Endothelial cell of umbilical vein (primary cell): ENCODE measurements around the gene TMEM204. TPM values are rescaled to one million over a fixed set of nuclear protein-coding genes. Genes with fewer than 3 reads are reported as not detected.

ENCODE experiments used
- BruUV-seq: library from RNA; stranded (reverse); fragments of 400-500 nt; replicated peaks from 2 replicates; lab custom pipeline; 2021; lab: Mats Ljungman, UMichigan
- CTCF ChIA-PET: fragments of 300-600, 350-600 bp; sonication (Branson Sonifier 250); formaldehyde crosslinking; loops from one replicate; lab custom pipeline; 2021; ENCODE audit warnings: antibody characterized with exemption, inconsistent platforms; lab: Charles Lee
- POLR2A ChIA-PET: fragments of 300-600, 350-600 bp; sonication (Branson Sonifier 250); formaldehyde crosslinking; loops from one replicate; lab custom pipeline; 2021; ENCODE audit warnings: antibody characterized with exemption, inconsistent platforms; lab: Charles Lee
- DNase-seq: peaks from one replicate; pipeline ENCODE4 v3.0.0-alpha.2; 2011; ENCODE audit warnings: low read depth, low spot score
- FAIRE-seq: peaks from 2 replicates; lab custom pipeline; 2011; peaks lifted over from hg19 to GRCh38; lab: Jason Lieb, UNC
- H2AFZ ChIP-seq: 2 replicates; pipeline ENCODE4 v1.6.0; 2012; ENCODE audit warnings: low read depth, low read length, control low read depth, inconsistent platforms
- H3K27ac ChIP-seq: 2 replicates; pipeline ENCODE4 v1.5.1; 2011; ENCODE audit warnings: low read depth, mild to moderate bottlenecking, control low read depth, low read length, moderate library complexity; ENCODE audit not compliant: insufficient read depth
- H3K27me3 ChIP-seq, 2 experiments: 2 replicates each; pipeline versions ENCODE4 v1.6.0 to v1.6.1; 2011; ENCODE audit warnings: low read length in 2 of 2, mixed read lengths in 1 of 2; ENCODE audit not compliant: control insufficient read depth in 2 of 2, insufficient read depth in 2 of 2
- H3K36me3 ChIP-seq, 2 experiments: 2 replicates in 1 of 2; 3 replicates in 1 of 2; pipeline ENCODE4 v1.5.1; 2011; ENCODE audit warnings: low read length in 2 of 2, mild to moderate bottlenecking in 1 of 2, moderate library complexity in 1 of 2; ENCODE audit not compliant: control insufficient read depth in 2 of 2, insufficient read depth in 2 of 2; ENCODE audit errors: extremely low read depth in 1 of 2
- H3K4me1 ChIP-seq: 3 replicates; pipeline ENCODE4 v1.5.1; 2011; ENCODE audit warnings: mild to moderate bottlenecking, low read length; ENCODE audit not compliant: control insufficient read depth, insufficient read depth; ENCODE audit errors: extremely low read depth
- H3K4me2 ChIP-seq: 2 replicates; pipeline ENCODE4 v1.6.1; 2011; ENCODE audit warnings: low read length, control low read depth, mixed read lengths; ENCODE audit not compliant: insufficient read depth
- H3K4me3 ChIP-seq, 3 experiments: fragments of 200-600 bp in 1 of 3; sonication (generic), shearing (Covaris generic) in 1 of 3; replicated peaks in 1 of 3; 2 replicates each; pipeline ENCODE4 v1.5.1; 2011 to 2016; ENCODE audit warnings: control low read depth in 3 of 3, low read length in 3 of 3, mild to moderate bottlenecking in 2 of 3, inconsistent platforms in 1 of 3, low read depth in 1 of 3, moderate library complexity in 1 of 3; ENCODE audit not compliant: insufficient read depth in 1 of 3
- H3K79me2 ChIP-seq: 2 replicates; pipeline ENCODE4 v1.6.0; 2012; ENCODE audit warnings: low read length, inconsistent platforms; ENCODE audit not compliant: control insufficient read depth, insufficient read depth
- H3K9ac ChIP-seq: replicated peaks from 2 replicates; pipeline ENCODE3; 2011; ENCODE audit warnings: low read length, control low read depth; ENCODE audit not compliant: insufficient read depth; ENCODE audit errors: extremely low read depth
- H3K9me1 ChIP-seq: replicated peaks from 3 replicates; pipeline ENCODE4 v1.6.0; 2011; ENCODE audit warnings: mild to moderate bottlenecking, low read length; ENCODE audit not compliant: control insufficient read depth, insufficient read depth; ENCODE audit errors: extremely low read depth
- H3K9me3 ChIP-seq: replicated peaks from 2 replicates; pipeline ENCODE4 v1.5.1; 2012; ENCODE audit warnings: low read length, inconsistent platforms; ENCODE audit not compliant: control insufficient read depth, insufficient read depth
- H4K20me1 ChIP-seq: replicated peaks from 2 replicates; pipeline ENCODE3; 2011; ENCODE audit warnings: mild to moderate bottlenecking, low read length; ENCODE audit not compliant: control insufficient read depth, insufficient read depth; ENCODE audit errors: extremely low read depth
- CTCF ChIP-seq, 2 donors: IDR thresholded peaks; 1 replicate in 1 of 2; 2 replicates in 1 of 2; pipeline ENCODE4 v1.5.1; 2011; ENCODE audit warnings: low read length in 2 of 2, mild to moderate bottlenecking in 2 of 2, moderate library complexity in 2 of 2, control low read depth in 1 of 2, inconsistent platforms in 1 of 2, low read depth in 1 of 2; ENCODE audit not compliant: insufficient read depth in 1 of 2; ENCODE audit errors: extremely low read depth in 1 of 2
- EZH2 ChIP-seq: IDR thresholded peaks from 2 replicates; pipeline ENCODE4 v1.6.1; 2012; ENCODE audit warnings: borderline replicate concordance, low read depth, mild to moderate bottlenecking, moderate library complexity, low read length, inconsistent platforms; ENCODE audit not compliant: severe bottlenecking
- FOS ChIP-seq: IDR thresholded peaks from 2 replicates; pipeline ENCODE4 v1.6.1; 2011; ENCODE audit warnings: mild to moderate bottlenecking, low read length, moderate library complexity, borderline replicate concordance; ENCODE audit not compliant: insufficient read depth
- GATA2 ChIP-seq: IDR thresholded peaks from 2 replicates; pipeline ENCODE4 v1.7.0; 2011; ENCODE audit warnings: low read depth, mild to moderate bottlenecking, moderate library complexity, mixed read lengths, low read length; ENCODE audit not compliant: insufficient read length, insufficient read depth
- JUN ChIP-seq: IDR thresholded peaks from 2 replicates; pipeline ENCODE4 v1.6.1; 2011; ENCODE audit warnings: borderline replicate concordance, low read depth; ENCODE audit not compliant: insufficient read length, insufficient read depth
- MAX ChIP-seq: IDR thresholded peaks from 2 replicates; pipeline ENCODE4 v1.6.1; 2011; ENCODE audit not compliant: insufficient read depth, insufficient read length
- MYC ChIP-seq: IDR thresholded peaks from one replicate; pipeline ENCODE4 v1.6.1; 2011; ENCODE audit warnings: mild to moderate bottlenecking, low read depth, low read length
- POLR2A ChIP-seq: IDR thresholded peaks from 2 replicates; pipeline ENCODE4 v1.6.1; 2012; ENCODE audit warnings: low read depth, mild to moderate bottlenecking, control low read depth, low read length
- POLR2AphosphoS5 ChIP-seq: IDR thresholded peaks from 2 replicates; pipeline ENCODE4 v1.6.1; 2012; ENCODE audit warnings: low read depth, mild to moderate bottlenecking, control low read depth, low read length, moderate library complexity; ENCODE audit not compliant: insufficient read depth
- dilution Hi-C: fragments of 300-500 bp; cut with MboI; formaldehyde crosslinking; loops from one replicate; pipeline ENCODE4 v1.15.0; 2019; ENCODE audit warnings: low sequenced_read_pairs; ENCODE audit not compliant: extremely low pct_ligation_motif_present
- intact Hi-C: fragments of 100-400 bp; cut with micrococcal nuclease; formaldehyde crosslinking; loops from one replicate; pipeline ENCODE4 v1.10.0; 2022
- polyA plus RNA-seq, 4 experiments: library from polyadenylated mRNA; depleted of rRNA in 3 of 4; stranded (reverse) in 3 of 4; unstranded in 1 of 4; fragments of >200 nt; gene quantifications; 2 replicates each; pipeline versions ENCODE4 v1.2.1 to v1.2.3, GENCODE V29; 2011 to 2012; ENCODE audit warnings: missing spikeins in 1 of 4
- total RNA-seq: library from RNA; stranded (reverse); gene quantifications from 2 replicates; pipeline ENCODE4 v1.2.3, GENCODE V29; 2021

The TMEM204 gene
- total and polyA plus RNA-seq, 2 donors (not counting 3 experiments of a cell fraction or from before 2014, with no cell fraction given), result 32.5 to 50.7 TPM

- H3K27ac ChIP-seq, result no peak overlapping the region
- no peak overlapping the region for H2AFZ ChIP-seq
- H3K9ac ChIP-seq, result no peak overlapping the region
- H3K36me3 ChIP-seq, result peaks cover 0 to 11% of the 10 kb centered on the region in 2 experiments
- no peaks in the 10 kb centered on the region for H3K9me1 ChIP-seq
- H3K4me1 ChIP-seq, result peaks cover 27% of the 10 kb centered on the region
- no peak for FAIRE-seq
- no peaks in the 10 kb centered on the region for H3K27me3 ChIP-seq
- H4K20me1 ChIP-seq, result no peaks in the 10 kb centered on the region
- H3K4me3 ChIP-seq, result no peak overlapping the region
- CTCF ChIA-PET, result no interaction called here
- H3K4me2 ChIP-seq, result no peak overlapping the region
- POLR2A ChIA-PET, result no interaction called here
- no peak for DNase-seq
- TF ChIP-seq POLR2AphosphoS5 (no peak), MAX (no peak), CTCF (IDR thresholded peaks at IDR 0.05; ENCODE audit: extremely low read depth in 1 of 2, insufficient read depth in 1 of 2, low read depth in 1 of 2, low read length in 2 of 2) (no peak), JUN (no peak), EZH2 (no peak), GATA2 (no peak), MYC (no peak), FOS (no peak), POLR2A (no peak)
- dilution Hi-C loops, result no loop called here
- no TSS peak for BruUV-seq
- intact Hi-C loops, result no loop called here
- H3K79me2 ChIP-seq, result peaks cover under 1% of the 10 kb centered on the region
- H3K9me3 ChIP-seq, result no peaks in the 10 kb centered on the region
Observed at GRCh38 chr16:1552129-1552528, 18.7 kb downstream of the TMEM204 start.
